ENCODE measurements around the gene ADORA3. TPM values are rescaled to one million over a fixed set of nuclear protein-coding genes. Genes with fewer than 3 reads are reported as not detected.

The ADORA3 gene
- total and polyA plus RNA-seq, 2 of the 8 experiments (the other 6 are each of a cell fraction or from before 2014, with no cell fraction given) = 0.03 TPM; not detected in 1

DNA sequence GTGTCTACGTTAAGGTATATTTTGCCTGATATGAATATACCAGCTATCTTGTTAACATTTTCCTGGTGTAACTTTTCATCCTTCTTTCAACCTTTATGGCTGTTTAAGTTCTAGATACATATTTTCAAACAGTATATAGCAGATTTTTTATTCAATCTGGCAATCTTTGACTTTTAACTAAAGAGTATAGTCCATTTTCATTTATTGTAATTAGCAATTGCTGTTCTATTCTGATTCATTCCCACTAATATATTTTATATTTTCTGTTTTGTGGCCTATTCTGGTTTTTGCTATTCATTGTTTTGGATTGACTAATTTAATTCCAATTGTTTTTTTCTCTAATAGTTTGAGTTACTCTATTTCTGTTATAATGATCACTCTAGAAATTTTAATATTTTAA is 37.0 kb downstream of the ADORA3 start:
- H3K18ac ChIP-seq (ENCODE audit: extremely low read depth, low read length) = no peak overlapping the region
- no peak overlapping the region for H2BK120ac ChIP-seq (replicated peaks; ENCODE audit: low read depth, low read length)
- H2BK20ac ChIP-seq (ENCODE audit: low read length) = no peak overlapping the region
- no peak overlapping the region for H3K4ac ChIP-seq (replicated peaks; ENCODE audit: insufficient read length, low read depth, low read length)
- H3K79me1 ChIP-seq (ENCODE audit: low read depth, low read length) = no peaks in the 10 kb centered on the region
- H3K56ac ChIP-seq (replicated peaks; ENCODE audit: insufficient read length, low read depth, low read length) = no peak overlapping the region
- no peaks in the 10 kb centered on the region for H3K27me3 ChIP-seq (replicated peaks in 1 of 4; ENCODE audit: control insufficient read depth in 3 of 4, extremely low read depth in 1 of 4, insufficient read depth in 3 of 4, low read length in 3 of 4)
- ChIA-PET POLR2A (ENCODE audit: partially characterized antibody) (no interaction called here), CTCF (ENCODE audit: partially characterized antibody) (interaction anchor here (1.2 kb wide), 1 partner anchor 10 kb away, joined by 3 read pairs; no protein-coding TSS in a partner anchor)
- no peak overlapping the region for H4K5ac ChIP-seq (ENCODE audit: insufficient read length, low read depth, low read length)
- no peak overlapping the region for H2BK5ac ChIP-seq (ENCODE audit: low read depth, low read length)
- H2AFZ ChIP-seq (ENCODE audit: low read length) = no peak overlapping the region
- no peaks in the 10 kb centered on the region for H3K9me3 ChIP-seq (ENCODE audit: insufficient read depth in 2 of 2, low read depth in 1 of 2, low read length in 1 of 2)
- no peaks in the 10 kb centered on the region for H4K20me1 ChIP-seq (replicated peaks in 1 of 2; ENCODE audit: control insufficient read depth in 1 of 2, insufficient read depth in 2 of 2, low read length in 2 of 2)
- no peak overlapping the region for H2AK5ac ChIP-seq (ENCODE audit: low read depth, low read length)
- H3K4me1 ChIP-seq (replicated peaks in 1 of 4; ENCODE audit: control insufficient read depth in 3 of 4, insufficient read depth in 4 of 4, low read length in 3 of 4) = no peaks in the 10 kb centered on the region
- H3K4me3 ChIP-seq (ENCODE audit: extremely low read depth in 1 of 4, insufficient read depth in 2 of 4, low read depth in 3 of 4, low read length in 4 of 4) = no peak overlapping the region
- H3K79me2 ChIP-seq (ENCODE audit: control insufficient read depth in 1 of 2, insufficient read depth in 2 of 2, low read length in 2 of 2) = no peaks in the 10 kb centered on the region
- H3K14ac ChIP-seq (ENCODE audit: insufficient read length) = no peak overlapping the region
- FAIRE-seq (no peak), DNase-seq (ENCODE audit: low read depth in 1 of 2, low spot score in 2 of 2) (no peak)
- no peak overlapping the region for H4K8ac ChIP-seq (ENCODE audit: extremely low read depth, insufficient read depth, low read length)
- H3K27ac ChIP-seq (ENCODE audit: low read depth, low read length) = no peak overlapping the region
- no peak overlapping the region for H3K9ac ChIP-seq (replicated peaks in 1 of 4; ENCODE audit: extremely low read depth in 1 of 4, low read depth in 3 of 4, low read length in 3 of 4)
- WGBS, 2 experiments (ENCODE audit: extremely low coverage in 1 of 2, insufficient coverage in 1 of 2, insufficient read length in 1 of 2, insufficient replicate concordance in 2 of 2, low coverage in 1 of 2, low lambda C conversion rate in 2 of 2, missing lambda C conversion rate in 1 of 2) = 0% methylated on average over 1 of the region's 1 CpG; no CpG with 5 or more reads in 1 of the 2 experiments
- H4K91ac ChIP-seq (replicated peaks; ENCODE audit: insufficient read length, low read length) = no peak overlapping the region
- no peak overlapping the region for H3K23ac ChIP-seq (ENCODE audit: insufficient read length)
- H3K4me2 ChIP-seq (ENCODE audit: insufficient read depth in 1 of 2, low read depth in 2 of 2, low read length in 2 of 2) = no peak overlapping the region
- no peaks in the 10 kb centered on the region for H3K23me2 ChIP-seq (ENCODE audit: low read depth, low read length)
- H3K36me3 ChIP-seq (ENCODE audit: control insufficient read depth in 2 of 4, insufficient read depth in 4 of 4, low read length in 3 of 4) = peaks cover 0 to 12% (median 2%) of the 10 kb centered on the region in 4 experiments; a peak in 5 of 8 replicates
- H2BK15ac ChIP-seq (ENCODE audit: low read length) = no peak overlapping the region
- H2BK12ac ChIP-seq (ENCODE audit: low read depth, low read length) = no peak overlapping the region
- TF ChIP-seq SIRT6 (IDR thresholded peaks at IDR 0.05; ENCODE audit: low read length) (no peak), JUND (IDR thresholded peaks at IDR 0.05; ENCODE audit: low read length) (no peak), ASH2L (IDR thresholded peaks at IDR 0.05; ENCODE audit: low read length) (no peak), KDM4A (IDR thresholded peaks at IDR 0.05; ENCODE audit: low read depth, low read length, severe bottlenecking) (no peak), TBP (IDR thresholded peaks at IDR 0.05; ENCODE audit: low read depth, low read length) (no peak), CHD2 (IDR thresholded peaks at IDR 0.05; ENCODE audit: low read length) (no peak)

Measured in H1 (cell line).